ENCODE results near the gene NEURL3. TPM values are rescaled to one million over a fixed set of nuclear protein-coding genes. Genes with fewer than 3 reads are reported as not detected.

The NEURL3 gene
- total and polyA plus RNA-seq, 2 of the 8 experiments (the other 6 are each of a cell fraction or from before 2014, with no cell fraction given) = not detected

- no peak overlapping the region for H2BK20ac ChIP-seq (ENCODE audit: low read length)
- H3K56ac ChIP-seq (replicated peaks; ENCODE audit: insufficient read length, low read depth, low read length) = no peak overlapping the region
- no peak overlapping the region for H3K4me2 ChIP-seq (ENCODE audit: insufficient read depth in 1 of 2, low read depth in 2 of 2, low read length in 2 of 2)
- H3K79me1 ChIP-seq (ENCODE audit: low read depth, low read length) = no peaks in the 10 kb centered on the region
- H3K4ac ChIP-seq (replicated peaks; ENCODE audit: insufficient read length, low read depth, low read length) = no peak overlapping the region
- no peak overlapping the region for H3K18ac ChIP-seq (ENCODE audit: extremely low read depth, low read length)
- no peak overlapping the region for H4K8ac ChIP-seq (ENCODE audit: extremely low read depth, insufficient read depth, low read length)
- peak overlapping the region; percentile 65; the same call in 1 of the 2 replicates for H2AK5ac ChIP-seq (ENCODE audit: low read depth, low read length)
- FAIRE-seq (no peak), DNase-seq (ENCODE audit: low read depth in 1 of 2, low spot score in 2 of 2) (no peak)
- H3K36me3 ChIP-seq (ENCODE audit: control insufficient read depth in 2 of 4, insufficient read depth in 4 of 4, low read length in 3 of 4) = no peaks in the 10 kb centered on the region
- H2AFZ ChIP-seq (ENCODE audit: low read length) = no peak overlapping the region
- no peak overlapping the region for H4K91ac ChIP-seq (replicated peaks; ENCODE audit: insufficient read length, low read length)
- no peak overlapping the region for H2BK120ac ChIP-seq (replicated peaks; ENCODE audit: low read depth, low read length)
- H4K5ac ChIP-seq (ENCODE audit: insufficient read length, low read depth, low read length) = no peak overlapping the region
- H3K79me2 ChIP-seq (ENCODE audit: control insufficient read depth in 1 of 2, insufficient read depth in 2 of 2, low read length in 2 of 2) = no peaks in the 10 kb centered on the region
- H3K4me1 ChIP-seq (replicated peaks in 1 of 4; ENCODE audit: control insufficient read depth in 3 of 4, insufficient read depth in 4 of 4, low read length in 3 of 4) = peaks cover 3 to 12% (median 8%) of the 10 kb centered on the region in 4 experiments
- H3K14ac ChIP-seq (ENCODE audit: insufficient read length) = no peak overlapping the region
- H3K27ac ChIP-seq (ENCODE audit: low read depth, low read length) = no peak overlapping the region
- POLR2A ChIA-PET (ENCODE audit: partially characterized antibody) = interaction anchor here (0.9 to 1.7 kb wide), 3 partner anchors 14 to 230 kb away, joined by 3 to 4 read pairs (median 3); no protein-coding TSS in a partner anchor
- no peak overlapping the region for H3K4me3 ChIP-seq (ENCODE audit: extremely low read depth in 1 of 4, insufficient read depth in 2 of 4, low read depth in 3 of 4, low read length in 4 of 4)
- no peak for TF ChIP-seq KDM5A (IDR thresholded peaks at IDR 0.05; ENCODE audit: low read length)
- no peak for TF ChIP-seq ZNF274 (IDR thresholded peaks at IDR 0.05; ENCODE audit: borderline replicate concordance, extremely low read depth, low read length)
- no peak for TF ChIP-seq RAD21 (IDR thresholded peaks at IDR 0.05 in 1 of 2, conservative IDR thresholded peaks at IDR 0.05 in 1 of 2; ENCODE audit: low read depth in 2 of 2, low read length in 2 of 2)
- TF ChIP-seq BACH1 (IDR thresholded peaks at IDR 0.05; ENCODE audit: low read length) = no peak
- TF ChIP-seq EZH2 (IDR thresholded peaks at IDR 0.05; ENCODE audit: low read depth, low read length, severe bottlenecking) = no peak
- TF ChIP-seq, protein P1, sequence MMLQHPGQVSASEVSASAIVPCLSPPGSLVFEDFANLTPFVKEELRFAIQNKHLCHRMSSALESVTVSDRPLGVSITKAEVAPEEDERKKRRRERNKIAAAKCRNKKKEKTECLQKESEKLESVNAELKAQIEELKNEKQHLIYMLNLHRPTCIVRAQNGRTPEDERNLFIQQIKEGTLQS (IDR thresholded peaks at IDR 0.05; ENCODE audit: insufficient read depth, low read depth, low read length) = no peak
- TF ChIP-seq, protein P2, sequence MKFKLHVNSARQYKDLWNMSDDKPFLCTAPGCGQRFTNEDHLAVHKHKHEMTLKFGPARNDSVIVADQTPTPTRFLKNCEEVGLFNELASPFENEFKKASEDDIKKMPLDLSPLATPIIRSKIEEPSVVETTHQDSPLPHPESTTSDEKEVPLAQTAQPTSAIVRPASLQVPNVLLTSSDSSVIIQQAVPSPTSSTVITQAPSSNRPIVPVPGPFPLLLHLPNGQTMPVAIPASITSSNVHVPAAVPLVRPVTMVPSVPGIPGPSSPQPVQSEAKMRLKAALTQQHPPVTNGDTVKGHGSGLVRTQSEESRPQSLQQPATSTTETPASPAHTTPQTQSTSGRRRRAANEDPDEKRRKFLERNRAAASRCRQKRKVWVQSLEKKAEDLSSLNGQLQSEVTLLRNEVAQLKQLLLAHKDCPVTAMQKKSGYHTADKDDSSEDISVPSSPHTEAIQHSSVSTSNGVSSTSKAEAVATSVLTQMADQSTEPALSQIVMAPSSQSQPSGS (IDR thresholded peaks at IDR 0.05; ENCODE audit: low read length) = no peak
- peaks cover 10 to 30% (median 25%) of the 10 kb centered on the region in 4 experiments for H3K27me3 ChIP-seq (replicated peaks in 1 of 4; ENCODE audit: control insufficient read depth in 3 of 4, extremely low read depth in 1 of 4, insufficient read depth in 3 of 4, low read length in 3 of 4)
- no peaks in the 10 kb centered on the region for H3K9me3 ChIP-seq (ENCODE audit: insufficient read depth in 2 of 2, low read depth in 1 of 2, low read length in 1 of 2)
- H3K23ac ChIP-seq (ENCODE audit: insufficient read length) = no peak overlapping the region
- CTCF ChIA-PET (ENCODE audit: partially characterized antibody) = interaction anchor here (0.8 to 18.5 kb wide), 7 partner anchors 11 to 387 kb away, joined by 3 to 361 read pairs (median 4); no protein-coding TSS in a partner anchor
- no peak overlapping the region; the same call in 1 of the 2 replicates for H2BK5ac ChIP-seq (ENCODE audit: low read depth, low read length)
- H2BK15ac ChIP-seq (ENCODE audit: low read length) = peak overlapping the region; percentile 97; the same call in 1 of the 2 replicates
- 78% methylated on average over 8 of the region's 8 CpGs; no CpG with 5 or more reads in 1 of the 2 experiments for WGBS, 2 experiments (ENCODE audit: extremely low coverage in 1 of 2, insufficient coverage in 1 of 2, insufficient read length in 1 of 2, insufficient replicate concordance in 2 of 2, low coverage in 1 of 2, low lambda C conversion rate in 2 of 2, missing lambda C conversion rate in 1 of 2)
- H3K9ac ChIP-seq (replicated peaks in 1 of 4; ENCODE audit: extremely low read depth in 1 of 4, low read depth in 3 of 4, low read length in 3 of 4) = no peak overlapping the region
- H4K20me1 ChIP-seq (replicated peaks in 1 of 2; ENCODE audit: control insufficient read depth in 1 of 2, insufficient read depth in 2 of 2, low read length in 2 of 2) = peaks cover 0 to 4% of the 10 kb centered on the region in 2 experiments
- peaks cover 15% of the 10 kb centered on the region; the same call in 1 of the 2 replicates for H3K23me2 ChIP-seq (ENCODE audit: low read depth, low read length)
- peak overlapping the region; percentile 84; the same call in 1 of the 2 replicates for H2BK12ac ChIP-seq (ENCODE audit: low read depth, low read length)
These were observed 28.3 kb upstream of the NEURL3 start for GRCh38 chr2:96533292-96534073.

All from H1 (cell line).